Activated B cell treated with CpG ODN at 0.5 μM for 24 hours (primary cell): ENCODE measurements around the gene DEK. TPM values are rescaled to one million over a fixed set of nuclear protein-coding genes. Genes with fewer than 3 reads are reported as not detected.
A peak's percentile ranks its signal among the peaks of the same experiment; 100 is the strongest.
"Not testable (repeated sequence)": the region's sequence is repeated elsewhere in the genome, so short reads cannot be mapped to it uniquely, and the experiment has no call there.

Experiments used
- ATAC-seq: fragments of 200-7000 bp; cut with Tn5 transposase; one replicate; pipeline ENCODE4 v1.10.0; 2021; ENCODE audit warnings: low read depth, mild to moderate bottlenecking, moderate library complexity
- CTCF ChIA-PET: fragments of 350-600 bp; sonication (Branson Sonifier 250); formaldehyde crosslinking; loops from one replicate; lab custom pipeline; 2021; ENCODE audit warnings: antibody characterized with exemption; lab: Charles Lee
- POLR2A ChIA-PET: fragments of 350-600 bp; sonication (Branson Sonifier 250); formaldehyde crosslinking; loops from one replicate; lab custom pipeline; 2021; ENCODE audit warnings: antibody characterized with exemption; lab: Charles Lee
- DNase-seq: peaks from one replicate; pipeline ENCODE4 v3.0.0; 2022
- H3K27ac Mint-ChIP-seq: one replicate; pipeline ENCODE4 v1.8.0; 2020; ENCODE audit warnings: mixed read lengths
- H3K27me3 Mint-ChIP-seq: one replicate; pipeline ENCODE4 v1.8.0; 2021; ENCODE audit warnings: mixed read lengths
- H3K36me3 Mint-ChIP-seq: one replicate; pipeline ENCODE4 v1.8.0; 2021; ENCODE audit warnings: low read depth, mixed read lengths
- H3K4me1 Mint-ChIP-seq: one replicate; pipeline ENCODE4 v1.8.0; 2021; ENCODE audit warnings: mixed read lengths
- H3K4me3 Mint-ChIP-seq: one replicate; pipeline ENCODE4 v1.8.0; 2020; ENCODE audit warnings: mild to moderate bottlenecking, mixed read lengths
- H3K9me3 Mint-ChIP-seq: one replicate; pipeline ENCODE4 v1.8.0; 2020; ENCODE audit warnings: mixed read lengths
- intact Hi-C: fragments of 100-400 bp; cut with micrococcal nuclease; formaldehyde crosslinking; loops from one replicate; pipeline ENCODE4 v1.15.1; 2024
- total RNA-seq: library from RNA; stranded (reverse); gene quantifications from 2 replicates; pipeline ENCODE4 v1.2.3, GENCODE V29; 2022
- TF ChIP-seq, protein P1 (sequence below): fragments of 200-600 bp; IDR thresholded peaks from one replicate; pipeline ENCODE4 v1.8.0; 2022; ENCODE audit warnings: antibody characterized with exemption, mild to moderate bottlenecking

The DEK gene
- total RNA-seq, 1 donor from 2014 or later = 80.8 TPM

- peaks cover 66% of the 10 kb centered on the region for H3K36me3 Mint-ChIP-seq
Measured at GRCh38 chr6:18182568-18182967, 81.8 kb downstream of the DEK start.

GRCh38 chr6:18179770-18180356 is 84.5 kb downstream of the DEK start:
- POLR2A ChIA-PET = interaction anchor here (0.6 to 0.8 kb wide), 2 partner anchors 13 to 212 kb away, joined by 5 to 10 read pairs; no protein-coding TSS in a partner anchor
- Mint-ChIP-seq H3K27me3 (no peaks in the 10 kb centered on the region), H3K9me3 (no peaks in the 10 kb centered on the region), H3K4me1 (peaks cover 40% of the 10 kb centered on the region), H3K4me3 (peak overlapping the region; percentile 45), H3K27ac (peak overlapping the region; percentile 59), H3K36me3 (peaks cover 72% of the 10 kb centered on the region)
- TF ChIP-seq, protein P1, sequence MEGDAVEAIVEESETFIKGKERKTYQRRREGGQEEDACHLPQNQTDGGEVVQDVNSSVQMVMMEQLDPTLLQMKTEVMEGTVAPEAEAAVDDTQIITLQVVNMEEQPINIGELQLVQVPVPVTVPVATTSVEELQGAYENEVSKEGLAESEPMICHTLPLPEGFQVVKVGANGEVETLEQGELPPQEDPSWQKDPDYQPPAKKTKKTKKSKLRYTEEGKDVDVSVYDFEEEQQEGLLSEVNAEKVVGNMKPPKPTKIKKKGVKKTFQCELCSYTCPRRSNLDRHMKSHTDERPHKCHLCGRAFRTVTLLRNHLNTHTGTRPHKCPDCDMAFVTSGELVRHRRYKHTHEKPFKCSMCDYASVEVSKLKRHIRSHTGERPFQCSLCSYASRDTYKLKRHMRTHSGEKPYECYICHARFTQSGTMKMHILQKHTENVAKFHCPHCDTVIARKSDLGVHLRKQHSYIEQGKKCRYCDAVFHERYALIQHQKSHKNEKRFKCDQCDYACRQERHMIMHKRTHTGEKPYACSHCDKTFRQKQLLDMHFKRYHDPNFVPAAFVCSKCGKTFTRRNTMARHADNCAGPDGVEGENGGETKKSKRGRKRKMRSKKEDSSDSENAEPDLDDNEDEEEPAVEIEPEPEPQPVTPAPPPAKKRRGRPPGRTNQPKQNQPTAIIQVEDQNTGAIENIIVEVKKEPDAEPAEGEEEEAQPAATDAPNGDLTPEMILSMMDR = no peak
- intact Hi-C loops = loop anchor here (2.0 kb wide), 1 partner anchor 23 kb away; no protein-coding TSS in a partner anchor
- ATAC-seq (no peak), DNase-seq (no peak)
- CTCF ChIA-PET = no interaction called here

More at GRCh38 chr6:18182568-18182967, 81.8 kb downstream of the DEK start:
- ATAC-seq (no peak), DNase-seq (no peak)
- H3K4me1 Mint-ChIP-seq = peaks cover 42% of the 10 kb centered on the region
- intact Hi-C loops = no loop called here
- POLR2A ChIA-PET = no interaction called here
- no peaks in the 10 kb centered on the region for H3K9me3 Mint-ChIP-seq
- CTCF ChIA-PET = no interaction called here
- H3K27ac Mint-ChIP-seq = no peak overlapping the region
- TF ChIP-seq, protein P1 = no peak
- no peak overlapping the region for H3K4me3 Mint-ChIP-seq
- H3K27me3 Mint-ChIP-seq = no peaks in the 10 kb centered on the region

- H3K36me3 Mint-ChIP-seq = peaks cover 73% of the 10 kb centered on the region
- H3K9me3 Mint-ChIP-seq = no peaks in the 10 kb centered on the region
- CTCF ChIA-PET = no interaction called here
- no peak for DNase-seq
- peaks cover 40% of the 10 kb centered on the region for H3K4me1 Mint-ChIP-seq
- no peak for ATAC-seq
- TF ChIP-seq, protein P1 = no peak
- H3K27ac Mint-ChIP-seq = peak overlapping the region; percentile 59
- no peaks in the 10 kb centered on the region for H3K27me3 Mint-ChIP-seq
- POLR2A ChIA-PET = interaction anchor here (0.6 kb wide), 1 partner anchor 211 kb away, joined by 5 read pairs; no protein-coding TSS in a partner anchor
- peak overlapping the region; percentile 45 for H3K4me3 Mint-ChIP-seq
- intact Hi-C loops = no loop called here
Measured at GRCh38 chr6:18178960-18179615, 85.2 kb downstream of the DEK start.

DNA sequence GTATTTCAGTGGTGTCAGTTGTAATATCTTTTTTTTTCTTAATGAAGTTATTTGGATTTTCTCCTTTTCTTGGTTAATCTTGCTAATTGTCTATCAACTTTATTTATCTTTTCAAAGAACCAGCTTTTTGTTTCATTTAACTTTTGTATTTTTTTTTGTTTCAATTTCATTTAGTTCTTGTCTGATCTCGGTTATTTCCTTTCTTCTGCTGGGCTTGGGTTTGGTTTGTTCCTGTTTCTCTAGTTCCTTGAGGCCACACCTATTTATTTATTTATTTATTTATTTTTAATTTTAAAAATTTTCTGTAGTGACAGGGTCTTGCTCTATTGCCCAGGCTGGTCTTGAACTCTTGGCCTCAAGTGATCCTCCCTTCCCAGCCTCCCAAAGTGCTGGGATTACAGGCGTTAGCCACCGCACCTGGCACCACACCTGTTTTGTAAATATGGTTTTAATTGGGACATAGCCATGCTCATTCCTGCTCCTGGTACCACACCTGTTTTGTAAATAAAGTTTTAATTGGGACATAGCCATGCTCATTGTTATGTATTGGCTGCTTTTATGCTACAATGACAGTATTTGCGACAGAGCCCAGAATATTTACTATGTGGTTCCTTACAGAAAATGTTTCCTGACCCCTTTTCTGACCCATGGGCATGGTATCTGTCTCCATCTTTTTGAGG is 86.9 kb downstream of the DEK start:
- Mint-ChIP-seq H3K27me3 (no peaks in the 10 kb centered on the region), H3K9me3 (no peaks in the 10 kb centered on the region), H3K4me3 (no peak overlapping the region), H3K27ac (no peak overlapping the region), H3K36me3 (peaks cover 68% of the 10 kb centered on the region), H3K4me1 (peaks cover 40% of the 10 kb centered on the region)
- TF ChIP-seq, protein P1 = no peak
- CTCF ChIA-PET = no interaction called here
- DNase-seq = no peak
- no peak for ATAC-seq
- POLR2A ChIA-PET = no interaction called here
- intact Hi-C loops = no loop called here

GRCh38 chr6:18176198-18176597 is 88.1 kb downstream of the DEK start:
- peaks cover 40% of the 10 kb centered on the region for H3K4me1 Mint-ChIP-seq
- H3K27ac Mint-ChIP-seq, CTCF ChIA-PET, POLR2A ChIA-PET, intact Hi-C loops, H3K9me3 Mint-ChIP-seq, H3K27me3 Mint-ChIP-seq, ATAC-seq, H3K4me3 Mint-ChIP-seq, DNase-seq: not testable (repeated sequence)
- peaks cover 67% of the 10 kb centered on the region for H3K36me3 Mint-ChIP-seq

Other genes starting within 250 kb of the DEK start
- 0.88 and 1.2 TPM in 2 replicates for gene NHLRC1, start 141.9 kb downstream of the DEK start, total RNA-seq
- 2.7 and 3.1 TPM in 2 replicates for gene TPMT, start 109.5 kb downstream of the DEK start, total RNA-seq
- gene KDM1B, start 109.1 kb downstream of the DEK start, total RNA-seq = 19.6 and 21.0 TPM in 2 replicates
- 12.6 and 13.5 TPM in 2 replicates for gene RNF144B, start 122.8 kb upstream of the DEK start, total RNA-seq